ENCODE data around the gene DCDC1.

DNA sequence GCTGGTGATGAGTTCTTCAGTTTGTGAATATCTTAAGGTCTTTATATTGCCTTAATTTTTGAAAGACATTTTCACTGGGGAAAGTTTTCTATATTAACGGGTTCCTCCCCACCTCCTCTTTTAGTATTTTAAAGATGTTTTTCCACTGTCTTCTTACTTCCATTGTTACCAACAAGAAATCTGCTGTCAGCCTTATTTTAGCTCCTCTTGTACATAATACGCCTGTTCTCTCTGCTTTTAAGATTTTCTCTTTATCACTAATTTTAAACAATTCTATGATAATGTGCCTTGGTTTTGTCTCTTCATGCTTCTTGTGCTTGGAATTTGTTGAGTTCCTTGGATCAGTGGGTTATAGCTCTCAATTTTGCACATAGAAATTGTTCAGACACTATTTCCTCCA, 280.4 kb downstream of the DCDC1 start:
- TF ChIP-seq POLR2A (IDR thresholded peaks at IDR 0.05; ENCODE audit: extremely low read depth, insufficient read length) (no peak), CTCF (IDR thresholded peaks at IDR 0.05; ENCODE audit: low read depth, low read length) (no peak), MAX (IDR thresholded peaks at IDR 0.05; ENCODE audit: low read depth, low read length) (no peak)
